Activated T-helper 1 cell treated with Interleukin-2 at 50 U/mL for 16 hours (primary cell): ENCODE data around the gene PTAFR.

ENCODE experiments used
- DNase-seq: peaks from one replicate; pipeline ENCODE4 v3.0.0-alpha.2; 2020; ENCODE audit warnings: low read depth

PTAFR gene

DNA sequence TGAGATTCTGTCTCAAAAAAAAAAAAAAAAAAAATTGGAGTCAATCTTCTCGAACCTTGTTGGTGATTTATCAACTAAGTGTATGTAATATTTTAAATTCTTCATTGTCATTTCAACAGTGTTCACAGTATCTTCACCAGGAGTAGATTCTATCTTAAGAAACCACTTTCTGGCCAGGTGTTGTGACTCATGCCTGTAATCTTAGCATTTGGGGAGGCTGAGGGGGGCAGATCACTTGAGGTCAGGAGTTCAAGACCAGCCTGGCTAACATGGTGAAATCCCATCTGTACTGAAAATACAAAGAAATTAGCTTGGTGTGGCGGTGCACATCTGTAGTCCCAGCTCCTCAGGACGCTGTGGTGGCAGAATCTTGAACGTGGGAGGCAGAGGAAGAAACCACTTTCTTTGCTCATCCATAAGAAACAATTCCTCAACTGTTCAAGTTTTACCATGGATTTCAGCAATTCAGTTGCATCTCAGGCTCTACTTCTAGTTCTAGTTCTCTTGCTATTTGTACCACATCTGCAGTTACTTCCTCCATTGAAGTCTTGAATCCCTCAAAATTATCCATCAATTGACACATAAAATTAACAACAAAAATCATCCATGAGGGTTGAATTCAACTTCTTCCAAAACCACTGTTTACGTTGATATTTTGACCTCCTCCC, 57.7 kb downstream of the PTAFR start:
- no peak for DNase-seq

DNA sequence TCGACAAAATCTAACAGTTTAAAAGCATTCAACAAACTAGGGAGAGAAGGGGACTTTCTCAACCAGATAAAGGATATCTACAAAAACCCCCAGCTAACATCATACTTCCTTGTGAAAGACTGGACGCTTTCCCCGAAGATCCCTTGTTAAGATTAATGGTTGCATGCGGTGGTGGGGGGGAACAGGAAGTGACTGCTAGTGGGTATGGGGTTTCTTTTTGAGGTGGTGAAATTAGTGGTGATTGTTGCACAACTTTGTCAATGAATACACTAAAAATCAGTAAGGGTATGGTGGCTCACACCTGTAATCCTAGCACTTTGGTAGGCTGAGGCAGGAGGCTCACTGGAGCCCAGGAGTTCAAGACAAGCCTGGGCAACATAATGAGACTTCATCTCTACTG, 61.2 kb downstream of the PTAFR start:
- DNase-seq: no peak

DNA sequence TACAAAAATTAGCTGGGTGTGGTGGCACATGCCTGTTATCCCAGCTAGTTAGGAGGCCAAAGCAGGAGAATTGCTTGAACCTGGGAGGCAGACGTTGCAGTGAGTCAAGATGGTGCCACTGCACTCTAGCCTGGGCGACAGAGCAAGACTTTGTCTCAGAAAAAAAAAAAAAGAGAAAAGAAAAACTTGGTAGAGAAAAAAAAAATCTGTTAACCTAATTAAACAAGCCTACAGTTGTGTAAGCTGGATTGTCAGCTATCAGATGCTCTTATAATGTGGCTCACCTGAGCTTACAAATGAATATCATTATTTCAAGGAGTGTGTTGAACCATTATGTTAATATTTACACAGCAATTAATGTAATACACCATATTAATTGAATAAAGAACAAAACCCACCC, 61.6 kb downstream of the PTAFR start:
- DNase-seq: no peak

- no peak for DNase-seq
Observed at GRCh38 chr1:28113242-28113572, 63.3 kb downstream of the PTAFR start.

- no peak for DNase-seq
Observed at GRCh38 chr1:28112388-28113241, 63.9 kb downstream of the PTAFR start.

GRCh38 chr1:28111157-28111556, 65.3 kb downstream of the PTAFR start:
- no peak for DNase-seq

GRCh38 chr1:28110555-28110954, 65.9 kb downstream of the PTAFR start:
- no peak for DNase-seq

- DNase-seq: no peak
Observed at GRCh38 chr1:28109639-28110038, 66.9 kb downstream of the PTAFR start.

- DNase-seq: no peak
Observed at GRCh38 chr1:28108001-28108400, 68.5 kb downstream of the PTAFR start.

DNA sequence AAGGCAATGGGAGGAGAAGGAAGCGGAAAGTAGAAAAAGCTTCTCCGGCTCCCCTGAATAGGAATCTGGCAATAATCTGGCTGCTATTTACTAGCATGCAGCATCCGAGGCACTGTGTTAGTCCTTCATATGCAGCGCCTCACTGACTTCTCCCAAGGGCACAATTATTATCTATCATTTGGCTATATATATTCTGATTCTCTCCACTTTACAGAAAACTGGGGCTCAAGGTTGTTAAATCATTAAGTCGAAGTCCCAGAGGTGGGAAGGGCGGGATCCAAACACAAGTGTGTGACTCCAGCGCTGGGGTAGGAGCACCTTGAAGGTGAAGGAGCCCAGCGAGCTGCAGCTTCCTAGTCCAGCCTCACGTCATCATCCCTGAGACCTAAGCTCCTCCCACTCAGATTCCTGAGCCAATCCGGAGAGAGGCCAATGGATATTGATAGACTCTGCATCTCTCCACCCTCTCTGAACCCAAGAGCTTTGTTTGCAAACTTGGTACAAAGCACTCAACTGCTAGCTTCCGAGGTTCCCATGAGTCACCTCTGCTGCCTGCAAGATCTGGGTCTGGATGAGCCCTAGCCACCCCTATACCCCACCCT, 71.5 kb downstream of the PTAFR start:
- no peak for DNase-seq

DNA sequence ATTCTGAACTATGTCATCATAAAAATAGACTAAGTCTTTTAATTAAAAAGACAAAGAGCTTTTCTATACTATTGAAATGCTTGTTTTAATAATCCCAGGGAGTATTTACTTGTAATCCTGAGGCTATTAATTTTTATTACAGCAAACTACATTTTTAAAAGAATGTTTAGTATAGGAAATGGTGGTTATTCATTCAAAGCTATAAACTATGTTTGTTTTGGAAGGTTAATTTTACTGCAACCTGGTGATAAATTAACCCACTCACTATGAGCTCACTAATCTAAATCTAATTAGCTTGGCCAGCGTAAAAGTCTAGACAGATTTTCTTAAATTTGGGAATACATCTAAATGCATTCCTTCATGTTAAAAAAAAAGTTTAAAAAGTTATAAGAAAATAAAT, 74.3 kb downstream of the PTAFR start:
- no peak for DNase-seq

GRCh38 chr1:28099050-28099769, 77.3 kb downstream of the PTAFR start:
- DNase-seq: no peak
